T47D (cell line): ENCODE results near the gene KCNK5.

Source experiments
- DNase-seq, 2 experiments: peaks; one replicate each; pipeline versions ENCODE4 v3.0.0 to v3.0.0-alpha.2; 2011 to 2012; ENCODE audit warnings: low read depth in 1 of 2, low spot score in 1 of 2
- JUND ChIP-seq: IDR thresholded peaks from 2 replicates; pipeline ENCODE4 v1.6.1; 2012; ENCODE audit warnings: low read depth
- in situ Hi-C: cut with HindIII; loops from 2 replicates; pipeline ENCODE4 v1.10.0; 2016; ENCODE audit warnings: low sequenced_read_pairs, low pct_unique_long_range_greater_than_20kb

KCNK5 gene

DNA sequence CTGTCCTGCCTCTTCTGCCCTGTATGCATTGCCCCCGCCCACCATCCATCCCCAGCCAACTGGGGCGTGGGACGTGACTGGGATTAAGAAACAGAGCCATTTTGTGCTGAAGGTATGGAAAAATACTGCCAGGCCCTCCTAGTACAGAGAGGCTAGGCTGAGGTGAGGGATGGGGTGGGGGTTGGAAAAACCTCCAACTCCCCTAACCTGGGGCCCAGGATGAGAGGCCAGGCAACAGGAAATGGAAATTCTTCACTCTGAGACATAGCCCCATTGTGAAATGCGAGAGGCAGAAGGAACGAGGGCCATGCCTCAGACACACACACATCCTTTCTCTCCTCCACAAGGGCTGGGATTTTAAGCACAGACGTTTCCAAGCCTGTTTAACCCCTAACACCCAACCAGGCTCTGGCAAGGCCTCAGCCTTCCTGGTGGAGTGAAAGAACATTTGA lies 19.9 kb downstream of the KCNK5 start:
- no peak for TF ChIP-seq JUND
- no peak for DNase-seq
- in situ Hi-C loops: no loop called here

DNA sequence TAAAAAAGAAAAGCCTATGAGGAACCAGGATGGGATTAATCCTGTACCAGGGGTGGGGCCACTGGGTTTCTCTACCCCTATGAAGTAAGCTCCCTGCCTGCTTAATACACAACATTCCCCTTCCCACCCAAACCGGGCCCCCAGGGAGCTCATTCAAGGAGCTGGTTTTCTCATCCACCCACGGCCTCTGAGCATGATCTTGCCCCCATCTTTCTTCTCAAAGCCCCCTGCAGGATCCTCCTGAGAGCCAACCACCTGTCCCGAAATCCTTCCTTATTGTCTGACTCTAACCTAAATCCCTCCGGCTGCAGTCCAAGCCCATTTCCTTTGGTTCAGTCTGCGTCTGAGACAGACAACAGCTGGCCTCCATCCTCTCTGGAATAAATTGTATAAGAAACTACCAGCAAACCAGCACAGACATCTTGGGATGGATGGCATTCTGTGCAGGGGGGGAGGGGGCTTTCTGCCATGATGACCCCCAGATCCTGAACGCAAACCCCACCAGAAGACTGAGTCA lies 21.0 kb downstream of the KCNK5 start:
- no peak for TF ChIP-seq JUND
- no peak for DNase-seq
- in situ Hi-C loops: no loop called here

DNA sequence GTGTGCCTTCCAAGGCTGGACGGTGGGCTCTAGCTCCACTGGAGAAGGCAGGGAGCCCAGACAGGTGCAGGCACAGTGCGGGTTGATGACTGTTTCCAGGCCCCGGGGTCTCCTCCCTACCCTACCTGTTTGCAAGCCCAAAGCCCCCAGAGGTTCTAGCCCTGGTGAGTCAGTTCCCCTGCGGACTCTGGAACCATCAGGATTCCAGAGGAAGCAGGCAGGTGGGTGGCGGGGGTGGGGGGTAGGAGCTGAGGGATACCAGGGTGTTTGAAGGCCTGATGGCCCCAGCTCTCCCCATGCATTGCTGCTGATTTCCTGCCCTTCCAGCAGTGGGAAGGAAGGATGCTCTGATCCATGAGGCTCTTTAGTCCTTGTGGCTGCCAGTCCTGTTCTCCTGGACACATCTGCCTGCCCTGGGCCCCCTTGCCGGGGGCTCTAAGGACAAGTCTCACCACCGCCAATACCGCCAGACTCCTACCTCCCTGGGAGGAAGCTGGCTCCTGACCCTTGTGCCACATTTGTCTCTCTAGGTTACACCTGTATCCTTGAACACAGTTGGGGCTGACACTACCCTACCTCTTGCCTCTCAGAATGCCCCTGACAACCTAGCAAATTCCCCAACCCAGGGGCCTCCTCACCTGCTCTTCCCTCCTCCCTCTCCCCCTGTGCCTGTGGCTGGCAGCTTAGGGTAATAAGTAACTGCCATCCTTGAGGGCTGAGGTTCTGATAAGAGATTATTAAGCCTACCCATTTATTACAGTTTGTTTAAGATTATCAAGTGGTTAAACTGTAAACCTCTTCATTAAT lies 21.7 kb downstream of the KCNK5 start:
- DNase-seq: no peak
- no peak for TF ChIP-seq JUND
- in situ Hi-C loops: no loop called here

- in situ Hi-C loops: no loop called here
- no peak for TF ChIP-seq JUND
These were observed 23.0 kb downstream of the KCNK5 start for GRCh38 chr6:39206250-39206721.

DNA sequence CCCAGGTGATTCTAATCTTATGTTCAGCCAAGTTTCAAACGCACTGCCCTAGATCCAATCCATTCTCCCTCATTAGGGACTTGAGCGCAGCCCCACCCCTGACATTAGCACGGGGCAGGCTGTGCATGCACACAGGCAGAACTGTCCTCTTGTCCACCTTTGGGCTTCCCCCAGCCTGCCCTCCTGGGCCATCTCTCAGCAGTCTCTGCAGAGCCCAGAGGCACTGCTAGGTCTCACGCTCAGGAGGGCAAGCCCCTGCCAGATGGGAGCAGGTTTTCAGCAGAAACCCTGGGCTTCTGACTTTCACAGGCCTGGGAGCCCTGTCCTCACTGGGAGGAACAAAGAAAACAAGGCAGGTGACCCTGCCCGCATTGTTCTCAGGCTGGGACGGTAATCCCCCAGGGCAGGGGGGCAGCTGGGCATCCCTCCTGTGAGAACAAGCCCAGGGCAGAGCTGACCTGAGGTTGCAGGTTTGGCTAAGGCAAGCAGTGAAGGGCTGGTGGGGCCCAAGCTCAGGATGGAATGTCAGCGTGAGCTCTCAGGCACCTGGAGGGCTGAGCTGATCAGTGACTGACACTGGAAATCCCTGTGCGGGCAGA lies 24.5 kb downstream of the KCNK5 start:
- DNase-seq: no peak
- in situ Hi-C loops: no loop called here
- no peak for TF ChIP-seq JUND

More at GRCh38 chr6:39206250-39206721, 23.0 kb downstream of the KCNK5 start:
- DNase-seq: no peak

DNA sequence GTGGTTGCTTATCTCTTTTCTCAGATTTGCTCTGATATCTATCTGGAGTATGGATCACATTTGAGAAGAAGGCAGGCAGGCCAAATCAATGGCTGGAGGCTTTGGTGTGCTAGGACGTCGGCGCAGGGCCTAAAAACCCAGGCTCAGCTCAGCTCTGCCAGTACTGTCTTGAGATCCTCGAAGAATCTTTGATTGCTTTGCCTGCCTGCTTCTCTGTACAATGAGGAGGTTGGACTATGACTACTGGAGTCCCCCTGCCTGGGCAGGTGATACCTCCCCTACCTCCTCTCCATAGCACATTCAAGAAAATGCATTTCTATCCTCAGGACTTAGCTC lies 25.1 kb downstream of the KCNK5 start:
- DNase-seq: no peak
- in situ Hi-C loops: no loop called here
- no peak for TF ChIP-seq JUND

- in situ Hi-C loops: no loop called here
- TF ChIP-seq JUND: no peak
- no peak for DNase-seq
These were observed 25.7 kb downstream of the KCNK5 start for GRCh38 chr6:39203436-39204159.

DNA sequence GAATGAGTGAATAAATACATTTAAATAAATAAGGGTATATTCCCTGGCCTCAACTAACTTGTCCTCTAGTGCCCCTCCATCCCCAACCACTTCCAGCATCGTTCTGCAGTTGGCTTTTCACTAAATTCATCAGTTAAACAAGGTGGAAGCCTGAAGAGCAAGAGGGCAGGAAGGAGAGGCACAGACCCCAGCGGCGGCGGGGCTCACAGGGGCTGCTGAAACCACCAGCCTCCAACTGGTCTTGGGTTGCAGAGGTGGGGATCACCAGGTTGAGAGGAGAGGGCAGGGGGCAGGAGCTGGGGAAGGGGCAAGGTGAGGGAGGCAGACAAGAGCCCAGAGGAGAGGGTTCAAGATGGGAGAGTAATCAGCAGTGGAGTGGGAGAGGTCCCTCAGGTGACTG lies 27.1 kb downstream of the KCNK5 start:
- in situ Hi-C loops: no loop called here
- DNase-seq: no peak
- TF ChIP-seq JUND: no peak

- peak in 1 of 2 experiments; percentile 70 for DNase-seq
- in situ Hi-C loops: no loop called here
- TF ChIP-seq JUND: no peak
These were observed 28.7 kb downstream of the KCNK5 start for GRCh38 chr6:39200498-39201020.

GRCh38 chr6:39199976-39200375 lies 29.3 kb downstream of the KCNK5 start:
- in situ Hi-C loops: no loop called here

GRCh38 chr6:39199231-39199940 lies 29.9 kb downstream of the KCNK5 start:
- no peak for DNase-seq
- no peak for TF ChIP-seq JUND
- in situ Hi-C loops: no loop called here

More at GRCh38 chr6:39199976-39200375, 29.3 kb downstream of the KCNK5 start:
- DNase-seq: no peak
- TF ChIP-seq JUND: no peak

DNA sequence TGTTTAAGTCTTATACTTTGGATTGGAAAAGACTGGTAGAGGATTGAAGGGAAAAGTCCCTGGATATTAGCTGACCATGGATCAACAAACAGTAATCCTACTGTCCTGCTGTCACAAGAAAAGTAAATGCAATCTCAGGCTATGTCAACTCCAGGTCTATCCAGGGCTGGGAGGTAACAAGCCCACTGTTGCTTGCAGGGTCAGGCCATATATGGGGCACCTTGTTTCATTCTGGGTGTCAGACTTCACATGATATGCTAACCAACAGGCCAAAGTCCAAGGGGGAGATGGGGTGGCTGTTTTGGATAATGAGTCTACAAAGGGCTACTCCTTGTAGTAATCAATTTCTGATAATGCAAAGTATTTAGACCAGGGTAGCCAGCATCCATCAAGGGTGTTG lies 30.7 kb downstream of the KCNK5 start:
- no peak for TF ChIP-seq JUND
- in situ Hi-C loops: no loop called here
- DNase-seq: no peak
